Panc1 (cell line): Measurements from ENCODE around the gene ZC3H10. TPM values are rescaled to one million over a fixed set of nuclear protein-coding genes. Genes with fewer than 3 reads are reported as not detected.
A peak's percentile ranks its signal among the peaks of the same experiment; 100 is the strongest.

Experiments used
- ATAC-seq: fragments of 200-7000 bp; cut with Tn5 transposase; 2 replicates; pipeline ENCODE4 v1.9.1; 2020; ENCODE audit warnings: mild to moderate bottlenecking, moderate library complexity
- BruUV-seq: library from RNA; stranded (reverse); fragments of 400-500 nt; replicated peaks from 2 replicates; lab custom pipeline; 2021; lab: Mats Ljungman, UMichigan
- CTCF ChIA-PET: fragments of 300-600 bp; sonication (Branson Sonifier 250); formaldehyde crosslinking; loops from one replicate; lab custom pipeline; 2022; ENCODE audit warnings: antibody characterized with exemption; lab: Charles Lee
- POLR2A ChIA-PET: fragments of 300-600 bp; sonication (Branson Sonifier 250); formaldehyde crosslinking; loops from one replicate; lab custom pipeline; 2022; ENCODE audit warnings: antibody characterized with exemption; lab: Charles Lee
- DNase-seq: peaks from one replicate; pipeline ENCODE4 v3.0.0-alpha.2; 2010; ENCODE audit warnings: low read depth, low spot score
- H3K27ac ChIP-seq: 2 replicates; pipeline ENCODE4 v1.5.1; 2011; ENCODE audit warnings: mild to moderate bottlenecking, low read length, inconsistent platforms
- H3K27me3 ChIP-seq: fragments of 200-500 bp; sonication (Bioruptor generic); 2 replicates; pipeline ENCODE4 v1.6.0; 2014; ENCODE audit warnings: low read length, inconsistent platforms; ENCODE audit not compliant: control insufficient read depth, insufficient read depth
- H3K36me3 ChIP-seq: fragments of 200-500 bp; sonication (Bioruptor generic); 2 replicates; pipeline ENCODE4 v1.5.1; 2014; ENCODE audit warnings: inconsistent platforms, mild to moderate bottlenecking, low read length, moderate library complexity; ENCODE audit not compliant: control insufficient read depth, insufficient read depth
- H3K4me1 ChIP-seq: 2 replicates; pipeline ENCODE4 v1.5.1; 2011; ENCODE audit warnings: inconsistent platforms, mild to moderate bottlenecking, low read length, moderate library complexity; ENCODE audit not compliant: control insufficient read depth, insufficient read depth
- H3K4me3 ChIP-seq, 2 experiments: 2 replicates each; pipeline ENCODE4 v1.5.1; 2011 to 2012; ENCODE audit warnings: low read depth in 2 of 2, low read length in 2 of 2, mild to moderate bottlenecking in 2 of 2, inconsistent platforms in 1 of 2, moderate library complexity in 1 of 2
- H3K9me3 ChIP-seq: fragments of 200-500 bp; sonication (Bioruptor generic); 2 replicates; pipeline ENCODE4 v1.5.1; 2014; ENCODE audit warnings: low read depth, mild to moderate bottlenecking, inconsistent platforms, low read length, moderate library complexity; ENCODE audit not compliant: control insufficient read depth, insufficient read depth
- POLR2AphosphoS5 ChIP-seq: IDR thresholded peaks from 2 replicates; pipeline ENCODE4 v1.6.1; 2012; ENCODE audit warnings: mild to moderate bottlenecking, low read depth, low read length, moderate library complexity
- SIN3A ChIP-seq: IDR thresholded peaks from 2 replicates; pipeline ENCODE4 v1.6.1; 2012; ENCODE audit warnings: low read depth, mild to moderate bottlenecking, low read length, moderate library complexity, borderline replicate concordance; ENCODE audit not compliant: insufficient read depth
- TCF7L2 ChIP-seq: IDR thresholded peaks from 2 replicates; pipeline ENCODE4 v1.6.1; 2011; ENCODE audit warnings: mild to moderate bottlenecking, low read depth, low read length, inconsistent platforms
- in situ Hi-C: cut with HindIII; loops from 2 replicates; pipeline ENCODE4 v1.10.0; 2016; ENCODE audit warnings: low sequenced_read_pairs, low pct_unique_long_range_greater_than_20kb
- intact Hi-C: fragments of 100-400 bp; cut with micrococcal nuclease; formaldehyde crosslinking; loops from one replicate; pipeline ENCODE4 v1.10.0; 2022; ENCODE audit not compliant: unreplicated experiment
- total RNA-seq: library from RNA; stranded (reverse); gene quantifications from one replicate; pipeline ENCODE4 v1.2.1, GENCODE V29; 2021; ENCODE audit not compliant: unreplicated experiment
- TF ChIP-seq, protein P1 (sequence below), 2 experiments: IDR thresholded peaks; 2 replicates each; pipeline ENCODE4 v1.6.1; 2011 to 2012; ENCODE audit warnings: low read depth in 2 of 2, control low read depth in 1 of 2, low read length in 1 of 2, mild to moderate bottlenecking in 1 of 2, moderate library complexity in 1 of 2; ENCODE audit not compliant: insufficient read depth in 1 of 2
- TF ChIP-seq, protein P2 (sequence below): fragments of 450-650 bp; IDR thresholded peaks from 2 replicates; pipeline ENCODE4 v1.5.1; 2017; ENCODE audit warnings: mild to moderate bottlenecking

The ZC3H10 gene
- total RNA-seq, 1 experiment from 2014 or later, result 6.0 TPM

DNA sequence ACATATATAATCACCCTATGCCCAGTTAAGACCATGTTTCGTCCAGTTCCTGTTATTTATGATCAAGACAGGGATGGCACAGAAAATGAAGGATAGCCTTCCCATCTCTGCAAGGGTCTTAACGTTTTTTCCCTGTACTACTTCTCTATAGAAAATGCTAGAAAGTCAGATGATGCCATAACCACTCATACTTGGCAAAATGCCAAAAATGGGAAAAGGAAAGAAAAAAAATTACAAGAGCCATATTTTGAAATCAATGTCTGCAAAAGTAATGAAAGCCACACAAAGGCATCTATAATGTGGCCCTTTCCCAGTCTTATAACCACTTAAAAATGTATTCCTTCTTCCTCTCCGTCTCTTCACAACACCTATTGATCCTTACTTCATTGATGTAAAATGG is 32.5 kb downstream of the ZC3H10 start:
- CTCF ChIA-PET, result no interaction called here
- POLR2A ChIA-PET, result interaction anchor here (0.6 kb wide), 2 partner anchors 57 to 150 kb away, joined by 3 to 5 read pairs; no protein-coding TSS in a partner anchor
- TF ChIP-seq, protein P1, sequence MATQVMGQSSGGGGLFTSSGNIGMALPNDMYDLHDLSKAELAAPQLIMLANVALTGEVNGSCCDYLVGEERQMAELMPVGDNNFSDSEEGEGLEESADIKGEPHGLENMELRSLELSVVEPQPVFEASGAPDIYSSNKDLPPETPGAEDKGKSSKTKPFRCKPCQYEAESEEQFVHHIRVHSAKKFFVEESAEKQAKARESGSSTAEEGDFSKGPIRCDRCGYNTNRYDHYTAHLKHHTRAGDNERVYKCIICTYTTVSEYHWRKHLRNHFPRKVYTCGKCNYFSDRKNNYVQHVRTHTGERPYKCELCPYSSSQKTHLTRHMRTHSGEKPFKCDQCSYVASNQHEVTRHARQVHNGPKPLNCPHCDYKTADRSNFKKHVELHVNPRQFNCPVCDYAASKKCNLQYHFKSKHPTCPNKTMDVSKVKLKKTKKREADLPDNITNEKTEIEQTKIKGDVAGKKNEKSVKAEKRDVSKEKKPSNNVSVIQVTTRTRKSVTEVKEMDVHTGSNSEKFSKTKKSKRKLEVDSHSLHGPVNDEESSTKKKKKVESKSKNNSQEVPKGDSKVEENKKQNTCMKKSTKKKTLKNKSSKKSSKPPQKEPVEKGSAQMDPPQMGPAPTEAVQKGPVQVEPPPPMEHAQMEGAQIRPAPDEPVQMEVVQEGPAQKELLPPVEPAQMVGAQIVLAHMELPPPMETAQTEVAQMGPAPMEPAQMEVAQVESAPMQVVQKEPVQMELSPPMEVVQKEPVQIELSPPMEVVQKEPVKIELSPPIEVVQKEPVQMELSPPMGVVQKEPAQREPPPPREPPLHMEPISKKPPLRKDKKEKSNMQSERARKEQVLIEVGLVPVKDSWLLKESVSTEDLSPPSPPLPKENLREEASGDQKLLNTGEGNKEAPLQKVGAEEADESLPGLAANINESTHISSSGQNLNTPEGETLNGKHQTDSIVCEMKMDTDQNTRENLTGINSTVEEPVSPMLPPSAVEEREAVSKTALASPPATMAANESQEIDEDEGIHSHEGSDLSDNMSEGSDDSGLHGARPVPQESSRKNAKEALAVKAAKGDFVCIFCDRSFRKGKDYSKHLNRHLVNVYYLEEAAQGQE (IDR thresholded peaks at IDR 0.05; ENCODE audit: insufficient read depth in 1 of 2, low read depth in 2 of 2, low read length in 1 of 2), result no peak
- TF ChIP-seq, protein P2, sequence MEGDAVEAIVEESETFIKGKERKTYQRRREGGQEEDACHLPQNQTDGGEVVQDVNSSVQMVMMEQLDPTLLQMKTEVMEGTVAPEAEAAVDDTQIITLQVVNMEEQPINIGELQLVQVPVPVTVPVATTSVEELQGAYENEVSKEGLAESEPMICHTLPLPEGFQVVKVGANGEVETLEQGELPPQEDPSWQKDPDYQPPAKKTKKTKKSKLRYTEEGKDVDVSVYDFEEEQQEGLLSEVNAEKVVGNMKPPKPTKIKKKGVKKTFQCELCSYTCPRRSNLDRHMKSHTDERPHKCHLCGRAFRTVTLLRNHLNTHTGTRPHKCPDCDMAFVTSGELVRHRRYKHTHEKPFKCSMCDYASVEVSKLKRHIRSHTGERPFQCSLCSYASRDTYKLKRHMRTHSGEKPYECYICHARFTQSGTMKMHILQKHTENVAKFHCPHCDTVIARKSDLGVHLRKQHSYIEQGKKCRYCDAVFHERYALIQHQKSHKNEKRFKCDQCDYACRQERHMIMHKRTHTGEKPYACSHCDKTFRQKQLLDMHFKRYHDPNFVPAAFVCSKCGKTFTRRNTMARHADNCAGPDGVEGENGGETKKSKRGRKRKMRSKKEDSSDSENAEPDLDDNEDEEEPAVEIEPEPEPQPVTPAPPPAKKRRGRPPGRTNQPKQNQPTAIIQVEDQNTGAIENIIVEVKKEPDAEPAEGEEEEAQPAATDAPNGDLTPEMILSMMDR, result no peak
- no peak for TF ChIP-seq POLR2AphosphoS5
- no peak for TF ChIP-seq SIN3A
- TF ChIP-seq TCF7L2, result no peak
- Histone ChIP-seq H3K4me3 (no peak overlapping the region), H3K27me3 (no peaks in the 10 kb centered on the region), H3K4me1 (peaks cover 28% of the 10 kb centered on the region), H3K9me3 (no peaks in the 10 kb centered on the region), H3K27ac (no peak overlapping the region), H3K36me3 (peaks cover 3% of the 10 kb centered on the region; the same call in 1 of the 2 replicates)
- intact Hi-C loops, result no loop called here
- no TSS peak for BruUV-seq
- ATAC-seq, result no peak
- in situ Hi-C loops, result no loop called here
- no peak for DNase-seq

DNA sequence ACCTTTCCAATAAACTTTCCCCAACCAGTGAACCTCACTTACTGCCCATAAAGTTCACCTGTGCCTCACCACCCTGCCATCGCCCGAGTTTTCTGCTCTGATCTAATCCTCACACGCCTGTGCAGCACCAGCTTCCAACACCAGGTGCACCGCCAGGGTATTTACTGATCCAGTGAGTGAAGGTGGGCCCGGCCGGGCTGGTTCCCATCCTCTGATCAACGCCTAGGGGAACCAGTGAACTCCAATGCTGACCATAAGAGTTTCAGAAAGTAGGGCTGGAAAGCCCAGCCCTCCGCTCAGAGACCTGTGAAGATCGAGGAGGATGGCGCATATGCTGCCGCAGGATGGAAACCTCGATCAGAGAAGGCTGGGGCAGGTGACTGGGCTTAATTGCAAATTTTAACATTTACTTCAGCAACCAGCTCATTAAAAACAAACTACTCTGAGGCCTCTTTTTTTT is 33.6 kb downstream of the ZC3H10 start:
- intact Hi-C loops, result no loop called here
- Histone ChIP-seq H3K4me3 (peak overlapping the region; percentile 66), H3K36me3 (peaks cover 3% of the 10 kb centered on the region; the same call in 1 of the 2 replicates), H3K9me3 (no peaks in the 10 kb centered on the region), H3K27ac (peak overlapping the region; percentile 93), H3K27me3 (no peaks in the 10 kb centered on the region), H3K4me1 (peaks cover 26% of the 10 kb centered on the region)
- TSS peak; percentile 95 for BruUV-seq
- ATAC-seq (peak; percentile 82), DNase-seq (peak; percentile 45)
- ChIA-PET CTCF (interaction anchor here (0.6 kb wide), 2 partner anchors 26 to 432 kb away, joined by 3 to 6 read pairs; partner anchors contain the start of gene RDH5), POLR2A (interaction anchor here (0.6 kb wide), 1 partner anchor 162 kb away, joined by 5 read pairs; no protein-coding TSS in a partner anchor)
- in situ Hi-C loops, result no loop called here
- no peak for TF ChIP-seq POLR2AphosphoS5
- no peak for TF ChIP-seq SIN3A
- no peak for TF ChIP-seq TCF7L2
- TF ChIP-seq, protein P1 (IDR thresholded peaks at IDR 0.05; ENCODE audit: insufficient read depth in 1 of 2, low read depth in 2 of 2, low read length in 1 of 2), result no peak
- TF ChIP-seq, protein P2, result no peak
